Right atrium auricular region (tissue), 2 donors: ENCODE data around the gene GIMAP7. TPM values are rescaled to one million over a fixed set of nuclear protein-coding genes. Genes with fewer than 3 reads are reported as not detected.

Experiments used
- DNase-seq: peaks from one replicate; pipeline ENCODE4 v3.0.0-alpha.2; 2019; ENCODE audit warnings: low spot score
- H3K27ac ChIP-seq, 2 donors: fragments of 200-600 bp; sonication (generic); 1 replicate in 1 of 2; 2 replicates in 1 of 2; pipeline ENCODE4 v1.5.1; 2016 to 2019
- H3K27me3 ChIP-seq, 2 donors: fragments of 200-600 bp; sonication (generic); one replicate each; pipeline versions ENCODE4 v1.5.1 to v1.6.0; 2017 to 2019
- H3K36me3 ChIP-seq: fragments of 200-600 bp; sonication (generic); one replicate; pipeline ENCODE4 v1.5.1; 2016
- H3K4me1 ChIP-seq, 2 donors: fragments of 200-600 bp; sonication (generic); one replicate each; pipeline versions ENCODE4 v1.5.1 to v1.6.0; 2017 to 2019
- H3K4me3 ChIP-seq, 2 donors: fragments of 200-600 bp; sonication (generic); 1 replicate in 1 of 2; 2 replicates in 1 of 2; pipeline ENCODE4 v1.5.1; 2017 to 2019; ENCODE audit warnings: mild to moderate bottlenecking in 1 of 2, moderate library complexity in 1 of 2
- H3K9me3 ChIP-seq, 2 donors: fragments of 200-600 bp; sonication (generic); one replicate each; pipeline ENCODE4 v1.5.1; 2019
- total RNA-seq, 2 donors: library from RNA; depleted of rRNA; stranded (reverse); fragments of >200 nt; gene quantifications; one replicate each; pipeline ENCODE4 v1.1.0, GENCODE V29; 2016
- TF ChIP-seq, protein P1 (sequence below), 2 donors: fragments of 200-600 bp; sonication (generic); IDR thresholded peaks; one replicate each; pipeline ENCODE4 v1.5.1; 2019; ENCODE audit warnings: antibody characterized with exemption in 2 of 2

The GIMAP7 gene
- total RNA-seq, result 10 to 100 TPM; 12.7 to 12.9 TPM

GRCh38 chr7:150514748-150515222 lies at the start of gene GIMAP7:
Gene GIMAP7, plus strand, starts transcription at chr7:150514872. Its CDS starts 5,103 bp downstream, at chr7:150519975.
- H3K36me3 ChIP-seq, result no peaks in the 10 kb centered on the region
- peak within 1 kb of the TSS; percentile 62 to 78 for H3K27ac ChIP-seq
- H3K4me1 ChIP-seq, result no peaks in the 10 kb centered on the region
- peaks cover 0 to 4% of the 10 kb centered on the region in 2 donors for H3K9me3 ChIP-seq
- no peaks in the 10 kb centered on the region for H3K27me3 ChIP-seq
- H3K4me3 ChIP-seq, result peak within 1 kb of the TSS; percentile 39 to 46
- TF ChIP-seq, protein P1, sequence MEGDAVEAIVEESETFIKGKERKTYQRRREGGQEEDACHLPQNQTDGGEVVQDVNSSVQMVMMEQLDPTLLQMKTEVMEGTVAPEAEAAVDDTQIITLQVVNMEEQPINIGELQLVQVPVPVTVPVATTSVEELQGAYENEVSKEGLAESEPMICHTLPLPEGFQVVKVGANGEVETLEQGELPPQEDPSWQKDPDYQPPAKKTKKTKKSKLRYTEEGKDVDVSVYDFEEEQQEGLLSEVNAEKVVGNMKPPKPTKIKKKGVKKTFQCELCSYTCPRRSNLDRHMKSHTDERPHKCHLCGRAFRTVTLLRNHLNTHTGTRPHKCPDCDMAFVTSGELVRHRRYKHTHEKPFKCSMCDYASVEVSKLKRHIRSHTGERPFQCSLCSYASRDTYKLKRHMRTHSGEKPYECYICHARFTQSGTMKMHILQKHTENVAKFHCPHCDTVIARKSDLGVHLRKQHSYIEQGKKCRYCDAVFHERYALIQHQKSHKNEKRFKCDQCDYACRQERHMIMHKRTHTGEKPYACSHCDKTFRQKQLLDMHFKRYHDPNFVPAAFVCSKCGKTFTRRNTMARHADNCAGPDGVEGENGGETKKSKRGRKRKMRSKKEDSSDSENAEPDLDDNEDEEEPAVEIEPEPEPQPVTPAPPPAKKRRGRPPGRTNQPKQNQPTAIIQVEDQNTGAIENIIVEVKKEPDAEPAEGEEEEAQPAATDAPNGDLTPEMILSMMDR (IDR thresholded peaks at IDR 0.05), result no peak
- no peak for DNase-seq

DNA sequence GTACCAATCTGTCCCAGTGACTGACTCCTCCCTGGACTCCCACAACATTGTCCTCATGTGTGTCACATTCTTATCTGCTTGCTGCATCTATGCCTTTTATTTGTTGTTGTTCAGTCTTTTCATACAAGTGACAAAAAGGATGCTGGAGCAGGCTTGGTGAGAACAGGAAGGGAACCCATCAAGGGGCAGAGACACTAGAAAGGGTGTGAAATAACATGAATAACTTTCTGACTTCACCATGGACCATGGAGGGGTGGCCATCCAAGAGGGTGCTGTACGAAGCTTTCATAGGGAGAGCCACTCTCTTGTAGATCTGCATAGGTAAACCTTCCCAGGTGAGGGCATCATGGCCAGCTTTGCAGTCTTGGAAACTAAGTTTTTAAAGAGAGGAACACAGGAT lies 49.7 kb upstream of the GIMAP7 start:
- Histone ChIP-seq H3K27ac (no peak overlapping the region), H3K4me3 (no peak overlapping the region), H3K27me3 (no peaks in the 10 kb centered on the region), H3K4me1 (no peaks in the 10 kb centered on the region), H3K9me3 (peaks cover 7 to 28% of the 10 kb centered on the region in 2 donors), H3K36me3 (no peaks in the 10 kb centered on the region)
- no peak for DNase-seq
- TF ChIP-seq, protein P1 (IDR thresholded peaks at IDR 0.05), result no peak

DNA sequence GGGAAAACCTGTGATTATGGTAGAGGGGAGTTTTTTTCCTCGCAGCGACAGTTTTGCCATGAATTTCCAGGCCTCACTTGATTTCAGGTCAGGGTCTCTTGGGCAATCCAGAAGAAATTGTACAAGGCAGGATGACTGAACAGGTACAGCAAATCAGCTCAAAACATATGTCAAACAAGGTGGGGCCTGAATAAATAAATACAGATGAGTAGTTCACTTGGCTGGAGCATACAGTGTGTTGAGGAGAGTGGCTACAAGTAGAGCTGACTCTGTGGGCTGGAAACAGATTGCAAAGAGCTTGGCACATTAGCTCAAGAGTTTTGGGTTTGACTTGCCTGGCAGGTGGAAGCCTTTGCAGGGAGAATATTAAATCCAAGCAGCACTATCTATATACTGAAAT lies 49.3 kb upstream of the GIMAP7 start:
- no peaks in the 10 kb centered on the region for H3K4me1 ChIP-seq
- no peaks in the 10 kb centered on the region for H3K36me3 ChIP-seq
- H3K4me3 ChIP-seq, result no peak overlapping the region
- TF ChIP-seq, protein P1 (IDR thresholded peaks at IDR 0.05), result no peak
- no peak overlapping the region for H3K27ac ChIP-seq
- DNase-seq, result no peak
- H3K9me3 ChIP-seq, result peaks cover 7 to 28% of the 10 kb centered on the region in 2 donors
- no peaks in the 10 kb centered on the region for H3K27me3 ChIP-seq

DNA sequence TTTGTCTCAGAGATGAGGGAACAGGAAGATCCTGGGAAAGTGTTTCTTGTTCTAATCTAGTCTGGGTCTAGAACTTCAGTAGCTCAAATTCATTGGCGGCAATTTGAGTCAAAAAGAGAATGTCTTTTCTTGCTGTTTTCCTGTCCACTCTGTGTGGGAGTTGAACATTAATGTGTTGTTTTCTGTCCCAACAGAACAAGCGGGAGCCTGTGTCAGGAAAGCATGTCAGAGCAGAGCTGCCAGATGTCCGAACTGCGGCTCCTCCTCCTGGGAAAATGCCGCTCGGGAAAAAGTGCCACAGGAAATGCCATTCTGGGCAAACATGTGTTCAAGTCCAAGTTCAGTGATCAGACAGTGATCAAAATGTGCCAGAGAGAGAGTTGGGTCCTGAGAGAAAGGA lies 48.2 kb upstream of the GIMAP7 start:
- peaks cover 3 to 19% of the 10 kb centered on the region in 2 donors for H3K9me3 ChIP-seq
- H3K27ac ChIP-seq, result peak overlapping the region; percentile 18 to 60
- no peaks in the 10 kb centered on the region for H3K4me1 ChIP-seq
- no peaks in the 10 kb centered on the region for H3K27me3 ChIP-seq
- TF ChIP-seq, protein P1 (IDR thresholded peaks at IDR 0.05), result no peak
- peak overlapping the region; percentile 13 to 27 for H3K4me3 ChIP-seq
- DNase-seq, result no peak
- no peaks in the 10 kb centered on the region for H3K36me3 ChIP-seq

GRCh38 chr7:150468241-150468640 lies 46.4 kb upstream of the GIMAP7 start:
- Histone ChIP-seq H3K9me3 (peaks cover 0 to 1% of the 10 kb centered on the region in 2 donors), H3K27ac (peak overlapping the region; percentile 1 to 42), H3K36me3 (no peaks in the 10 kb centered on the region), H3K4me3 (peak overlapping the region; percentile 18 to 27), H3K27me3 (no peaks in the 10 kb centered on the region), H3K4me1 (no peaks in the 10 kb centered on the region)
- TF ChIP-seq, protein P1 (IDR thresholded peaks at IDR 0.05), result no peak
- no peak for DNase-seq

- Histone ChIP-seq H3K27me3 (no peaks in the 10 kb centered on the region), H3K27ac (no peak overlapping the region), H3K4me1 (no peaks in the 10 kb centered on the region), H3K9me3 (no peaks in the 10 kb centered on the region), H3K4me3 (no peak overlapping the region), H3K36me3 (peaks cover 7% of the 10 kb centered on the region)
- DNase-seq, result no peak
- TF ChIP-seq, protein P1 (IDR thresholded peaks at IDR 0.05), result no peak
These were observed 42.8 kb upstream of the GIMAP7 start for GRCh38 chr7:150471886-150472285.
